Measurements from ENCODE around the gene LYSMD4. TPM values are rescaled to one million over a fixed set of nuclear protein-coding genes. Genes with fewer than 3 reads are reported as not detected.

Gene LYSMD4
- polyA plus RNA-seq, 1 donor (not counting 4 experiments of a cell fraction or from before 2014, with no cell fraction given): 7.3 TPM

DNA sequence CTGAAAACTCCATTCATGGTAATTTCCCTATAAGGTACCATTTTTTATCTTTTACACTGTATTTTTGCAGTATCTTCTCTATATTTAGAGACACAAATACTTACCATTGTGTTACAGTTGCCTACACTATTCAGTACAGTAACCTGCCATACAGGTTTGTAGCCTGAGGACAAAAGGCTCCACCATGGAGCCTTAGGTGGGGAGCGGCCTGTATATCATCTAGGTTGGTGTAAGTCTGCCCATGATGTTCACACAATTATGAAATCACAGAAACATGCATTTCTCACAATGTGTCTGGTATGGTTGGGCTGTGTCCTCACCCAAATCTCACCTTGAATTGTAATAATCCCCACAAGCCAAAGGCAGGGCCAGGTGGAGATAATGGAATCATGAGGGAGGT is 43.9 kb upstream of the LYSMD4 start:
- Histone ChIP-seq H3K27me3 (ENCODE audit: control insufficient read depth, extremely low read depth, insufficient read depth, low read length) (no peaks in the 10 kb centered on the region), H3K9ac (ENCODE audit: control insufficient read depth, extremely low read depth, insufficient read depth, low read length) (no peak overlapping the region), H3K79me2 (ENCODE audit: control insufficient read depth, insufficient read depth, low read length) (no peaks in the 10 kb centered on the region), H3K27ac (ENCODE audit: control insufficient read depth, insufficient read depth, low read length) (no peak overlapping the region), H3K9me3 (ENCODE audit: control insufficient read depth, low read depth, low read length) (no peaks in the 10 kb centered on the region), H3K4me3 (ENCODE audit: control insufficient read depth in 2 of 3, extremely low read depth in 1 of 3, insufficient read depth in 2 of 3, low read depth in 1 of 3, low read length in 3 of 3) (no peak overlapping the region), H4K20me1 (ENCODE audit: control insufficient read depth, extremely low read depth, insufficient read depth, low read length) (no peaks in the 10 kb centered on the region), H3K36me3 (ENCODE audit: control insufficient read depth in 2 of 2, extremely low read depth in 1 of 2, insufficient read depth in 2 of 2, low read length in 2 of 2) (no peaks in the 10 kb centered on the region), H3K9me1 (ENCODE audit: control insufficient read depth, extremely low read depth, insufficient read depth, low read length) (no peaks in the 10 kb centered on the region), H3K4me2 (ENCODE audit: control insufficient read depth, extremely low read depth, insufficient read depth, low read depth, low read length) (no peak overlapping the region), H2AFZ (ENCODE audit: control insufficient read depth, low read length) (no peak overlapping the region), H3K4me1 (ENCODE audit: control insufficient read depth, extremely low read depth, insufficient read depth, low read length) (no peaks in the 10 kb centered on the region)
- dilution Hi-C loops (cut with MboI; ENCODE audit: extremely low pct_ligation_motif_present, low sequenced_read_pairs): no loop called here
- DNase-seq (ENCODE audit: low read depth, low spot score) (no peak), FAIRE-seq (no peak)
- TF ChIP-seq, protein P1, sequence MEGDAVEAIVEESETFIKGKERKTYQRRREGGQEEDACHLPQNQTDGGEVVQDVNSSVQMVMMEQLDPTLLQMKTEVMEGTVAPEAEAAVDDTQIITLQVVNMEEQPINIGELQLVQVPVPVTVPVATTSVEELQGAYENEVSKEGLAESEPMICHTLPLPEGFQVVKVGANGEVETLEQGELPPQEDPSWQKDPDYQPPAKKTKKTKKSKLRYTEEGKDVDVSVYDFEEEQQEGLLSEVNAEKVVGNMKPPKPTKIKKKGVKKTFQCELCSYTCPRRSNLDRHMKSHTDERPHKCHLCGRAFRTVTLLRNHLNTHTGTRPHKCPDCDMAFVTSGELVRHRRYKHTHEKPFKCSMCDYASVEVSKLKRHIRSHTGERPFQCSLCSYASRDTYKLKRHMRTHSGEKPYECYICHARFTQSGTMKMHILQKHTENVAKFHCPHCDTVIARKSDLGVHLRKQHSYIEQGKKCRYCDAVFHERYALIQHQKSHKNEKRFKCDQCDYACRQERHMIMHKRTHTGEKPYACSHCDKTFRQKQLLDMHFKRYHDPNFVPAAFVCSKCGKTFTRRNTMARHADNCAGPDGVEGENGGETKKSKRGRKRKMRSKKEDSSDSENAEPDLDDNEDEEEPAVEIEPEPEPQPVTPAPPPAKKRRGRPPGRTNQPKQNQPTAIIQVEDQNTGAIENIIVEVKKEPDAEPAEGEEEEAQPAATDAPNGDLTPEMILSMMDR (optimal IDR thresholded peaks at IDR 0.05 in 1 of 3, IDR thresholded peaks at IDR 0.05 in 1 of 3, conservative IDR thresholded peaks at IDR 0.05 in 1 of 3; ENCODE audit: extremely low read depth in 1 of 3, insufficient read depth in 2 of 3, low read length in 3 of 3): no peak
- no peak for TF ChIP-seq EZH2 (IDR thresholded peaks at IDR 0.05; ENCODE audit: low read length)

DNA sequence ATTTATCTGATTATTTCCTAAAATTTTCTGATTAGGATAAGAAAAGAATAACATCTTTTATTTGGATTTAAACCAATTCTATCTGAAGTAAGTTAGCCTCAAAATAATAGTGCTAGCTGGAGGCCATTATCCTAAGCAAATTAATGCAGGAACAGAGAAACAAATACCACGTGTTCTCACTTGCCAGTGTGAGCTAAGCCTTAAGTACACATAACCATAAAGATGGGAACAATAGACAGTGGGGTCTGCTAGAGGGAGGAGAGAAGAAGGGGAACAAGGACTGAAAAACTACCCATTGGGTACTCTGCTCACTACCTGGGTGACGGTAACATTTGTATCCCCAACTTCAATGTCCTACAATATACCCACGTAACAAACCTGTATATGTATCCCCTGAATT is 31.3 kb upstream of the LYSMD4 start:
- dilution Hi-C loops (cut with MboI; ENCODE audit: extremely low pct_ligation_motif_present, low sequenced_read_pairs): no loop called here
- H3K27ac ChIP-seq (ENCODE audit: control insufficient read depth, insufficient read depth, low read length): no peak overlapping the region
- no peaks in the 10 kb centered on the region for H4K20me1 ChIP-seq (ENCODE audit: control insufficient read depth, extremely low read depth, insufficient read depth, low read length)
- no peaks in the 10 kb centered on the region for H3K27me3 ChIP-seq (ENCODE audit: control insufficient read depth, extremely low read depth, insufficient read depth, low read length)
- no peak overlapping the region for H3K4me3 ChIP-seq (ENCODE audit: control insufficient read depth in 2 of 3, extremely low read depth in 1 of 3, insufficient read depth in 2 of 3, low read depth in 1 of 3, low read length in 3 of 3)
- H3K79me2 ChIP-seq (ENCODE audit: control insufficient read depth, insufficient read depth, low read length): no peaks in the 10 kb centered on the region
- no peak overlapping the region for H3K9ac ChIP-seq (ENCODE audit: control insufficient read depth, extremely low read depth, insufficient read depth, low read length)
- H3K4me2 ChIP-seq (ENCODE audit: control insufficient read depth, extremely low read depth, insufficient read depth, low read depth, low read length): no peak overlapping the region
- H3K9me1 ChIP-seq (ENCODE audit: control insufficient read depth, extremely low read depth, insufficient read depth, low read length): no peaks in the 10 kb centered on the region
- TF ChIP-seq, protein P1 (optimal IDR thresholded peaks at IDR 0.05 in 1 of 3, IDR thresholded peaks at IDR 0.05 in 1 of 3, conservative IDR thresholded peaks at IDR 0.05 in 1 of 3; ENCODE audit: extremely low read depth in 1 of 3, insufficient read depth in 2 of 3, low read length in 3 of 3): no peak
- TF ChIP-seq EZH2 (IDR thresholded peaks at IDR 0.05; ENCODE audit: low read length): no peak
- no peak for DNase-seq (ENCODE audit: low read depth, low spot score)
- H3K9me3 ChIP-seq (ENCODE audit: control insufficient read depth, low read depth, low read length): no peaks in the 10 kb centered on the region
- no peak overlapping the region for H2AFZ ChIP-seq (ENCODE audit: control insufficient read depth, low read length)
- H3K36me3 ChIP-seq (ENCODE audit: control insufficient read depth in 2 of 2, extremely low read depth in 1 of 2, insufficient read depth in 2 of 2, low read length in 2 of 2): no peaks in the 10 kb centered on the region
- FAIRE-seq: peak; percentile 56
- no peaks in the 10 kb centered on the region for H3K4me1 ChIP-seq (ENCODE audit: control insufficient read depth, extremely low read depth, insufficient read depth, low read length)

Measured in keratinocyte (primary cell).